HEK293T (cell line): ENCODE results near the gene CXCL1.

Experiments used
- CTCF ChIA-PET: fragments of 350-600 bp; formaldehyde crosslinking; extraction: SDS; loops from one replicate; lab custom pipeline; 2021; ENCODE audit warnings: antibody characterized with exemption, inconsistent platforms; lab: Yijun Ruan, JAX
- POLR2A ChIA-PET: fragments of 350-600 bp; formaldehyde crosslinking; extraction: SDS; loops from one replicate; lab custom pipeline; 2020; ENCODE audit warnings: antibody characterized with exemption, inconsistent platforms; lab: Yijun Ruan, JAX
- DNase-seq: peaks from one replicate; pipeline ENCODE4 v3.0.0; 2012; ENCODE audit warnings: mixed read lengths; ENCODE audit errors: extremely low spot score
- ARNT ChIP-seq: fragments of 450-650 bp; IDR thresholded peaks from 2 replicates; pipeline ENCODE4 v1.6.1; 2017; ENCODE audit warnings: mild to moderate bottlenecking
- BHLHE40 ChIP-seq: fragments of 450-650 bp; IDR thresholded peaks from 2 replicates; pipeline ENCODE4 v1.6.1; 2016; ENCODE audit warnings: mild to moderate bottlenecking, moderate library complexity, borderline replicate concordance
- ELF4 ChIP-seq: fragments of 450-650 bp; IDR thresholded peaks from 2 replicates; pipeline ENCODE4 v1.6.1; 2017; ENCODE audit warnings: antibody characterized with exemption
- FOXA1 ChIP-seq: fragments of 450-650 bp; IDR thresholded peaks from 2 replicates; pipeline ENCODE4 v1.6.1; 2016; ENCODE audit warnings: mild to moderate bottlenecking
- FOXK2 ChIP-seq: fragments of 450-650 bp; IDR thresholded peaks from 2 replicates; pipeline ENCODE4 v1.6.1; 2016; ENCODE audit warnings: mild to moderate bottlenecking
- FOXM1 ChIP-seq: fragments of 450-650 bp; IDR thresholded peaks from 2 replicates; pipeline ENCODE4 v1.6.1; 2017; ENCODE audit warnings: mild to moderate bottlenecking, borderline replicate concordance
- HDGF ChIP-seq: fragments of 450-650 bp; IDR thresholded peaks from 2 replicates; pipeline ENCODE4 v1.6.1; 2017; ENCODE audit warnings: antibody characterized with exemption, borderline replicate concordance
- L3MBTL2 ChIP-seq: fragments of 450-650 bp; conservative IDR thresholded peaks from 2 replicates; pipeline ENCODE4 v1.6.1; 2016; ENCODE audit warnings: mild to moderate bottlenecking
- LEF1 ChIP-seq: fragments of 450-650 bp; IDR thresholded peaks from 2 replicates; pipeline ENCODE4 v1.6.1; 2017; ENCODE audit warnings: mild to moderate bottlenecking, borderline replicate concordance
- NFRKB ChIP-seq: fragments of 450-650 bp; IDR thresholded peaks from 2 replicates; pipeline ENCODE4 v1.6.1; 2016; ENCODE audit warnings: mild to moderate bottlenecking, moderate library complexity
- SP1 ChIP-seq: fragments of 450-650 bp; IDR thresholded peaks from 2 replicates; pipeline ENCODE4 v1.6.1; 2017
- TARDBP ChIP-seq: fragments of 450-650 bp; IDR thresholded peaks from 2 replicates; pipeline ENCODE4 v1.6.1; 2016
- ZNF384 ChIP-seq: fragments of 450-650 bp; IDR thresholded peaks from 2 replicates; pipeline ENCODE4 v1.6.1; 2016

CXCL1 gene

DNA sequence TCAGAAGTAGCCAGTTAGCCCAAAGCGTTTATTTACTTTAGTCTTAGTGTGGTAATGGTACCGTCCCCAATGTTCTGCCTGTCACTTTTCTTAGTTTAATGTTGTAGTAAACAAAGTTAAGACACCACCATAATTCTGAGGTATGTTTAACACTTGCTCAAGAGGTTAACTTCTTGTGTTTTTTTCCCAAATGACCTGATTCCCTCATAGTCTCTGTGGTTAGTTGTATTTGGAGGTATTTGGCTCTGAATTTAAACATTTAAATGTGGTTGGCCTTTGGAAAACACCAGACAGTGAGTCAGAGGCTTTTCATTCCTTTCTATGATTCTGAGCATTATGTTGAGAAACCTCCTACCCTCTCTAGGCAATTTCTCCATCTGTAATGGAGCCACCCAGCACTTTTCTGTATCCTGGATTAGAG lies 47.9 kb downstream of the CXCL1 start:
- CTCF ChIA-PET, result no interaction called here
- POLR2A ChIA-PET, result no interaction called here
- DNase-seq, result no peak
- no peak for TF ChIP-seq LEF1
- no peak for TF ChIP-seq ARNT

DNA sequence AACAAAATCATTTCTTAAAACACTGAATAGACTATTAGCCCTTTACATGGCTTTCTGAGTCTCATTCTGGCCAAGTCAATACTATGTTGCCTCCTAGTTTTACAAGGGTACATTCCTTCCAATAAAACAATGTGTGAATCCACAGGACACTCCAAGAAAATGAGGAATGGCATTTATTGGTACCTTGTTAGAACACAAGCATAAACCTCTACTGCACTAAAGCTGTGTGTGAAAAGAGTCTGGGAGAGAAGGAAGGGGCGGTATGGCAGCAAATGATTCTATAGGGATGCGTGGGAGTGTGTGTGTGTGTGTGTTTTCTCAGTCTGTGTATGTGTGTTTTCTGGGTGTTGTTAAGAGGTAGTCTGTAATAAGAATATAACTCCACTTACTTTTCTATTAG lies 48.9 kb downstream of the CXCL1 start:
- ChIA-PET POLR2A (no interaction called here), CTCF (no interaction called here)
- TF ChIP-seq FOXK2 (no peak), FOXA1 (no peak), LEF1 (no peak), NFRKB (no peak), ZNF384 (no peak), L3MBTL2 (no peak), ELF4 (no peak), FOXM1 (no peak), HDGF (no peak), BHLHE40 (no peak), SP1 (no peak), ARNT (no peak), TARDBP (no peak)
- no peak for DNase-seq

DNA sequence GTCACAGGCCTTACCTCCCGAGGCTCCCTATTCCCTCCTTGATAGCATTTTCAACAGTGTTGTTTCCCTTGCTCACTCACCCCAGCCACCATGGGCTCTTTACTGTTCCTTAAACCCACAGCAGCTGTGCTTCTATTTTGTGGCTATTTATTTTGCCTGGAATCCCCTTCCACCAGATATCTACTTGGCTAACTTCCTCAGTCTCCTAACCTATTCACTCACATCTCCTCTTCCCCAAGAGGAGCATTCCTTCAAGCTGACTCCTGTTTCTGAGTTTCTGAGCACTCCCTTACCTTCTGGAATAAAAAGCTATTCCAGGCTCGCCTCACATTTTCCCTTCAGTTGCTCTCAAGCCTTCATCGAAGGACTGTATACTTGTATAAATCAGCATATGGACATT lies 50.5 kb downstream of the CXCL1 start:
- no peak for DNase-seq
- CTCF ChIA-PET, result interaction anchor here (0.5 to 1.2 kb wide), 2 partner anchors 55 to 1618 kb away, joined by 3 to 4 read pairs; no protein-coding TSS in a partner anchor
- POLR2A ChIA-PET, result no interaction called here
- TF ChIP-seq BHLHE40 (no peak), HDGF (no peak), ELF4 (no peak)
